Activated naive CD8-positive, alpha-beta T cell (primary cell): Measurements from ENCODE around the gene HLA-F.

Experiments
- H3K27ac Mint-ChIP-seq: one replicate; pipeline ENCODE4 v1.8.0; 2021; ENCODE audit warnings: mixed read lengths
- H3K27me3 Mint-ChIP-seq: one replicate; pipeline ENCODE4 v1.8.0; 2021; ENCODE audit warnings: mixed read lengths
- H3K36me3 Mint-ChIP-seq: one replicate; pipeline ENCODE4 v1.8.0; 2021; ENCODE audit warnings: mixed read lengths
- H3K4me1 Mint-ChIP-seq: one replicate; pipeline ENCODE4 v1.8.0; 2021; ENCODE audit warnings: low read depth, mixed read lengths
- H3K4me3 Mint-ChIP-seq: one replicate; pipeline ENCODE4 v1.8.0; 2021; ENCODE audit warnings: mild to moderate bottlenecking, mixed read lengths
- H3K9me3 Mint-ChIP-seq: one replicate; pipeline ENCODE4 v1.8.0; 2021; ENCODE audit warnings: low read depth, mixed read lengths

HLA-F gene

GRCh38 chr6:29731281-29731680 lies 8.0 kb downstream of the HLA-F start:
- peaks cover 73% of the 10 kb centered on the region for H3K4me1 Mint-ChIP-seq
- H3K27ac Mint-ChIP-seq = peak overlapping the region; percentile 4
- H3K36me3 Mint-ChIP-seq = peaks cover 12% of the 10 kb centered on the region
- H3K9me3 Mint-ChIP-seq = no peaks in the 10 kb centered on the region
- no peak overlapping the region for H3K4me3 Mint-ChIP-seq
- no peaks in the 10 kb centered on the region for H3K27me3 Mint-ChIP-seq

DNA sequence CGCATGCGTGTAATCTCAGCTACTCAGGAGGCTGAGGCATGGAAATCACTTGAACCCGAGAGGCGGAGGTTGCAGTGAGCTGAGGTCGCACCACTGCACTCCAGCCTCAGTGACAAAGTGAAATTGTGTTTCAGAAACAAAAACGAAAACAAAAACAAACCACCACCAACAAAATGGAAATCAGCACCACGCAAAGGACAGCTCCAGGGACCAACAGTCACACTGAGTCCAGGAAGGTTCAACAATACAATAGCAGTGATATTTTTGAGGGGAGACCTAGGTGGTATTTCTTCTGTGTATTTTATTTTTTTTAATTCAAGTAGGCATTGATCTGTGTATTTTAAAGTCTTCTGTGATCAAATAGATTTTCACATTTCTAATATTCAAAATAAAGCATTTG lies 9.8 kb downstream of the HLA-F start:
- Mint-ChIP-seq H3K27me3 (no peaks in the 10 kb centered on the region), H3K4me1 (peaks cover 55% of the 10 kb centered on the region), H3K36me3 (peaks cover 3% of the 10 kb centered on the region), H3K9me3 (no peaks in the 10 kb centered on the region), H3K27ac (peak overlapping the region; percentile 22), H3K4me3 (no peak overlapping the region)

DNA sequence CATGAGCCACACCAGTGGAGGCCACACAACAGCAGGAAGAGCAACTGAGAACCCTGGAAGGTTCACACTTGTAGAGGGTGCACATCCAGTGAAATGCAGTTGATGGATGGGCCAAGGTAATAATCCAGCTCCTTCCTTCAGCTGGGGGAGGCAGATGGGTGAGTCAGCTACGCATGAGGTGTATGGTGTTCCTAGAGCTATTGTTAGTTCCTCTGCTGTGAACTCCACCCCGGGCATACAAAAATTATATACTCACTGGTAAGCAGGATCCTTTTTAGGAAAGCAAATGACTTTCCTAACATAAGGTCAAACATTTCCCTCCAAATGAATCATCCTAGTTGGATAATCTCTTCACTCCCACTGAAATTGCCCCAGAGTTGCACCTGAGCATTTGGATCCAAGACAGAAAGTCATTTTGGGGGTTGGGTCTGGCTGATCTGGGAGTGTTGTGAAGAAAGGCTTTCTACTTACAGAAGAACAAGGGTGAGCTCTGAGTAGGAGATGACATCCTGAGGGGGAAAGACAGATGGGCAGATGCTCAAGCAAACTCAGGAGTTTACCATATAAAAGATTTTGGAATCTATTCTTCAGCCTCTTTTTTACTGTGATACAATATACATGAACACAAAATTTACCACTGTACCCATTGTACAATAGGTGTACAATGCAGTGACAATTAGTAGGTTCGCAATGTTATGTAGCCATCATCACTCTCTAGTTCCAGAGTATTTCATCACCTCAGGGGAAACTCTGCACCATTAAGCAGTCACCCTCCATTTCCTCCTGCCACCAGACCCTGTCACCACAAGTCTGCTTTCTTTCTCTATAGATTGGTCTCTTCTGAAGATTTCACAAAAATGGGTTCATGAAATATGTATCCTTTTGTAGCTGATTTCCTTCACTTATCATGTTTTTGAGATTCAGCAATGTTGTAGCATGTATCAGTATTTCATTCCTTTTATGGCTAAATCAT lies 11.1 kb downstream of the HLA-F start:
- H3K4me1 Mint-ChIP-seq = peaks cover 46% of the 10 kb centered on the region
- no peaks in the 10 kb centered on the region for H3K36me3 Mint-ChIP-seq
- H3K4me3 Mint-ChIP-seq = no peak overlapping the region
- peak overlapping the region; percentile 77 for H3K27ac Mint-ChIP-seq
- no peaks in the 10 kb centered on the region for H3K9me3 Mint-ChIP-seq
- no peaks in the 10 kb centered on the region for H3K27me3 Mint-ChIP-seq

DNA sequence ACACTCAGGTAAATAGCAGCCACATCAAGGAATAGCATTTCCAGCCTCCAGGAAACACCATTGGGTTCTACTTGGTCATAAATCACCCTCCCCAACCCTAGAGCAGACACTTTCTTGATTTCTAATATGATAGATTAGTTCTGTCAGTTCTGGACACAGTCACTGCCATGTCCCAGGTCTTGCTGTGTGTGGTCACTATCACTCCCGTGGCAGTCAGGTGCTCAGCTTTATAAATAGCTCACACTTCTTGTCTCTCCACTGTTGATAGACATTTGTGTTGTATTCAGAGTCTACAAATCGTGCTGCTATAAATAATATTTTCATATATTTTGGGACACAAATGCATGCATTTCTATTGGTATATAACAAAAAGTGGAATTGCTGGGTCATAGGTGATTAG lies 13.3 kb downstream of the HLA-F start:
- Mint-ChIP-seq H3K4me3 (no peak overlapping the region), H3K9me3 (no peaks in the 10 kb centered on the region), H3K4me1 (peaks cover 26% of the 10 kb centered on the region), H3K36me3 (no peaks in the 10 kb centered on the region), H3K27ac (no peak overlapping the region), H3K27me3 (no peaks in the 10 kb centered on the region)

DNA sequence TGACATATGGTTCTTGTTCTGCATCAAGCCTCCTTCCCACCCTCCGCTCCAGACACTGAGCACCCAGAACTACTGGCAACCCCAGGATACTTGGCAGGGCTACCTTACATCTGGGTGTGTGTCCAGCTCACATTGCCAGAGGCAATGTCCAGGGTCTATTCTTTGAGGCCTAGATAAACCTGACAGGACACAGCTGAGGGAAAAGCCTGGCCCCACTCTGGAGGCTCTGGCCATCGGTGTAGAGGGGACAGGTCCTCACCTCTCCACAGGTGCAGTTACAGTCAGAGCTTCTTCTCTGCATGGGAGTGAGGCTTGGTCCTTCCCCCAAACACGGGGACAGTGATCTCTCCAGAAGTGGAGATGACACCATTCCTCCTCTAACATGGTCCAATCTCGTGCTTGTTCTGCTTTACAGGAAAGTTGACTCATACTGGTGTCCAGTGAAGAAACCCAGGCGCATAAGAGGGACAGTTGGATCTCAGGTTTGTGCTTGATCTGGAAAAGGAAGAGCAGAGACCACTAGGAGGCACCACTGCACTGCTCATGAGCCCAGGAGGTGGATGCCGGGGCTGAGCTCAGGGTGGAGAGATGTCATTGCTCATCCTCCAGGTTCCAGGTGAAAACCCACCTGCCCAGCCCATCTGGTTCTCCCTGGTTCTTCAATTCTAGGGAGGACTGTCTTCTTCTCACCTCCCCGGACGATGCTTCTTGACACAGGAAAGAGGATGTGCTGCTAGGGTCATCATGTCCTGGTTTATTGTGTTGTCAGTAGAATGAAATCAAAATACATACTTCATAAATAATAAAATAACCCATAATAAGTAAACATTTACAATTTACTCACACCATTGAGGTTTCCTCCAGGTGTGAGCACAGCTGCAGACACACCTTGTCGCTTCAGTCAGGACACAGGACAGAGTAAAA lies 14.7 kb downstream of the HLA-F start:
- H3K4me3 Mint-ChIP-seq = no peak overlapping the region
- H3K9me3 Mint-ChIP-seq = no peaks in the 10 kb centered on the region
- H3K27ac Mint-ChIP-seq = no peak overlapping the region
- peaks cover 19% of the 10 kb centered on the region for H3K4me1 Mint-ChIP-seq
- no peaks in the 10 kb centered on the region for H3K27me3 Mint-ChIP-seq
- H3K36me3 Mint-ChIP-seq = no peaks in the 10 kb centered on the region

DNA sequence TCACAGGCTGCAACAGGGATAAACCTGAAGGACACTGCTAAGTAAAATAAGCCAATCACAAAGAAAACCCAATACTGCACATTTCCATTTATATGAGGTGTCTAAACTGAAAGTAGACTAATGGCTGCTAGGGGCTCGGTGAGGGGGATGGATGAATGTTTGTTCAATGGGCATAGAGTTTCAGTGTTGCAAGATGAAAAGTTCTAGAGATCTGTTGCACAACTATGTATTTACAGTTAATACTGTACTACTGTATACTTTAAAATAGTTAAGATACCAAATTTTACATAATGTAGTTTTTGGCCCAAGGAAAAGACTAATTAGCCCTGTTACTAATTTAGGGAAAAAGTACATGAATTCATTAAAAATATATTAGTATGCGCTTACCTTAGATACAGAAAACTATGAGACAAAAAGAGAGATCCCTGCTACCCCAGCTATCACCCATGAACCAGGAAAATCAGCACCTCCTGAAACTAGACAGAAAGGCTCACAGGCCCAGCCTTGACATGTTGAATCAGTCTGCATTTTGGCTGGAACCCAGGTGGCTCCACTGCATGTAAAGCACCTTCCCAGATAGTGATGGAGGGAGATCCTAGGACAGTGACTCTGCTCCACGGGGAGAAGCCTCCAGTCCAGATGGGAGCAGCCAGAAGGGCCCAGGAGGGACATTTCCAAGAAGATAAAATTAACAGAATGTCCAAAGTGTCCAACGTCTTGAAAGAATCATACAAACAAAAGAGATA lies 16.1 kb downstream of the HLA-F start:
- no peaks in the 10 kb centered on the region for H3K27me3 Mint-ChIP-seq
- no peak overlapping the region for H3K27ac Mint-ChIP-seq
- H3K36me3 Mint-ChIP-seq = no peaks in the 10 kb centered on the region
- H3K9me3 Mint-ChIP-seq = no peaks in the 10 kb centered on the region
- peaks cover 10% of the 10 kb centered on the region for H3K4me1 Mint-ChIP-seq
- no peak overlapping the region for H3K4me3 Mint-ChIP-seq

DNA sequence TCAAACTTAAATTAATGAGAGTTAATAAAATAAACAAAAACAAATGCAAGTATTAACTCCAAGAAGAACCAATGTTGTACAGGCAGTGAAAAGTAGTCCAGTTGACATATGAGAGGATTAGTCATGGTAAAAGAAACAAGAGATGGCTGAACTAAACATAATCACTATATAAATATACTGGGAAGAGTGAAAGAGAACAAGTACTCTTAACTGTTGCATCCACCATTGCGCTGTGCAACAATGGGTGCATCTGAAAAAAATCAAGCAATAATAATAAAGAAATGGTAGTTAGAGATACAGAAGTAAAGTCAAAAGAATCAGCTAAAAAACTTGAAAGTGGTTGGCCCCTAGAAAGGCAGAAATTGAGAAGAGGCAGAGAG lies 16.6 kb downstream of the HLA-F start:
- peaks cover 4% of the 10 kb centered on the region for H3K4me1 Mint-ChIP-seq
- H3K36me3 Mint-ChIP-seq = no peaks in the 10 kb centered on the region
- no peak overlapping the region for H3K4me3 Mint-ChIP-seq
- no peaks in the 10 kb centered on the region for H3K9me3 Mint-ChIP-seq
- H3K27ac Mint-ChIP-seq = no peak overlapping the region
- no peaks in the 10 kb centered on the region for H3K27me3 Mint-ChIP-seq

- Mint-ChIP-seq H3K36me3 (peaks cover 2% of the 10 kb centered on the region), H3K4me3 (no peak overlapping the region), H3K27ac (no peak overlapping the region), H3K9me3 (no peaks in the 10 kb centered on the region), H3K27me3 (no peaks in the 10 kb centered on the region), H3K4me1 (peaks cover 2% of the 10 kb centered on the region)
Observed at GRCh38 chr6:29741592-29741991, 18.4 kb downstream of the HLA-F start.

DNA sequence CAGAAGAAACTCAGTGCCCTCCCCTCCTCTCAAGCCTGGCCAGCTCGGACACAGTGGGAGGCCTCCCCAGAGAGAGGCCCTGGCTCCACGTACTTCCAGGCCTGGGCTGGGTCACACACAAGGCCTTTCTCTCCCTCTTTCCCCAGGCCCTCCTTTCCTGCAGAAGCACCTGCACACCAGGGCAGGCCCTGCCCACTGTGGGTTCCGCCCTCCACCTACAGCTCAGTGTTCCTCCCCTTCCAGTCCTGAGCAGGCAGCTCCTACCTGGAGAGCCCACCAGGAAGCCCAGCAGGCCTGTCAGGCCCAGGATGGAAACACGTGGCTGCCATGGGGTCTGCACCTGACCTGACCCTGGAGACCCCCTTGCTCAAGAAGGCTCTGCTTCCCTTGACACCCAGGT lies 18.9 kb downstream of the HLA-F start:
- Mint-ChIP-seq H3K27me3 (no peaks in the 10 kb centered on the region), H3K36me3 (peaks cover 2% of the 10 kb centered on the region), H3K9me3 (no peaks in the 10 kb centered on the region), H3K4me3 (no peak overlapping the region), H3K4me1 (peaks cover 4% of the 10 kb centered on the region), H3K27ac (no peak overlapping the region)

DNA sequence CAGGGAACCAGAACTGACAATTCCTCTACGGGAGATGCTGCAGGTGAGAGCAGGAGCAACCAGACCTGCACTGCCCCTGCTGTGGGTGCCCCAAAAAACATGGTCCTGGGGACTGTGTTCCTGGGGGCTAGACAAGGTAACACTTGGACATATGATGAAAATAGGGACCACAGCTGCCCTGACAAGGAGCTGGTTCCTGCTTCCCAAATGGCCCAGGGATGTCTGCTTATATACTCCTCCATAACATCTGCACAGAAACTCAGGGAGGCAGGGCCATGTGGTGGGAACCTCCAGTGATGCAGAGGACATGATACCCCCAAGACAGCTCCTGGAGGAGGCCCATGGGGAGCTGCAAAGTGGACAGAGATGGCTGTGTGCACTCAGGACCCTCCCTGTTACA lies 19.8 kb downstream of the HLA-F start:
- no peaks in the 10 kb centered on the region for H3K27me3 Mint-ChIP-seq
- H3K4me1 Mint-ChIP-seq = peaks cover 12% of the 10 kb centered on the region
- peaks cover 2% of the 10 kb centered on the region for H3K36me3 Mint-ChIP-seq
- H3K9me3 Mint-ChIP-seq = no peaks in the 10 kb centered on the region
- no peak overlapping the region for H3K4me3 Mint-ChIP-seq
- H3K27ac Mint-ChIP-seq = no peak overlapping the region

DNA sequence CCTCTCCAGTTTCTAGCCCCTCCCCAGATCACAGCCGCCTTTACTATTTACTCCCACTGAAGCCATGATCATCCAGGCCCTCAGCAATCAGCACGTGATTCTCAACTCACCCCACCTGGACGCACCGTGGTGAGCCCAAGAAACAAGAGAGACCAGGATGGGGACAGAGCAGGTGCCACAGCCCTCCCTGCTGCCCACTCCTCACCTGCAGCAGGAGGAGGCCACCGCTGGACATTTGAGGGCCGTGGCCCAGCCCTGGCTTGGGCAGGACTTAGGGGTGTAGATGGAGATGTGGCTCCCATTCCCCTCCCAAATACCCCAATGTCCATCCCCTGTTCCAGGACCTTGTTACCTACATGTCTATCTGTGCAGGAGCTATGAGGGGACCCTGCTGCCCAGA lies 20.3 kb downstream of the HLA-F start:
- Mint-ChIP-seq H3K9me3 (no peaks in the 10 kb centered on the region), H3K4me1 (peaks cover 14% of the 10 kb centered on the region), H3K27me3 (no peaks in the 10 kb centered on the region), H3K36me3 (peaks cover 2% of the 10 kb centered on the region), H3K27ac (no peak overlapping the region), H3K4me3 (no peak overlapping the region)

DNA sequence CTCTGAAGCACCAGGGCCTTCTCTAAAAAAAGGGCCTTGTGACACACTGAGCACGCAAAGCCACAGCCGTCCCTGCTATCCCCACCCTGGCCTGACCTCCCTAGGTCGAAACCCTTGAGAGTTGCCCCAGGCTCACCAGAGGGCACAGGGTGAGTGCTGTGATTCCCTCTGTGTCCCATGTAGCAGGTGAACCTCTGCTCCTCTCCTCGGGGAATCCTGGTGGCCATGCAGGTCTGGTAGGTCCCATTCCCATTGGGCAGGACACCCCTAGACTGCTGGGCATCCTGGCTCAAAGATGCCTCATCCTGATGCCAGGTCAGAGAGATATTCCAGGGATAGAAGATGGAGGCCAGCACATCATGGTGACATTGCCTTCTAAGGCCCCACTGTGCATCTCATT lies 20.9 kb downstream of the HLA-F start:
- Mint-ChIP-seq H3K9me3 (no peaks in the 10 kb centered on the region), H3K4me3 (no peak overlapping the region), H3K4me1 (peaks cover 17% of the 10 kb centered on the region), H3K36me3 (peaks cover 2% of the 10 kb centered on the region), H3K27me3 (no peaks in the 10 kb centered on the region), H3K27ac (no peak overlapping the region)

DNA sequence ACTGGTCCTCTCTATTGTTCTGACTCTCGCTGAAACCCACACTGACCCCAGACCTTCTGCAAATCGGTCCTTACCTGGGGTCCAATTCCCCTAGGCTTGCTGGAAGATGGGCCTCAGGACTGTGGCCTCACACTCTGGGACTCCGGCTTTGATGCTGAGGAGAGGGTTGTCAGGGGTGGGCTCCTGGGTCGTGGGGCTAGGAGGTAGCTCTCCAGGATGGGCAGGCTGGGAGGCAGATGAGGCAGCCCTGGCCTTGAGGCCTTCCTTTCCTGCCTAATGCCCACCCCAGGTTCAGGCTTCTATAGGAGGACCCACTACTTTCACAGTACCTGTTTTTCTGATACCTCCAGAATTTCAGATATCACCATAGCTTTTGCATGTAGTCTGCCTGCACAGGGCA lies 21.4 kb downstream of the HLA-F start:
- Mint-ChIP-seq H3K4me3 (no peak overlapping the region), H3K4me1 (peaks cover 22% of the 10 kb centered on the region), H3K27me3 (no peaks in the 10 kb centered on the region), H3K27ac (no peak overlapping the region), H3K9me3 (no peaks in the 10 kb centered on the region), H3K36me3 (peaks cover 2% of the 10 kb centered on the region)

DNA sequence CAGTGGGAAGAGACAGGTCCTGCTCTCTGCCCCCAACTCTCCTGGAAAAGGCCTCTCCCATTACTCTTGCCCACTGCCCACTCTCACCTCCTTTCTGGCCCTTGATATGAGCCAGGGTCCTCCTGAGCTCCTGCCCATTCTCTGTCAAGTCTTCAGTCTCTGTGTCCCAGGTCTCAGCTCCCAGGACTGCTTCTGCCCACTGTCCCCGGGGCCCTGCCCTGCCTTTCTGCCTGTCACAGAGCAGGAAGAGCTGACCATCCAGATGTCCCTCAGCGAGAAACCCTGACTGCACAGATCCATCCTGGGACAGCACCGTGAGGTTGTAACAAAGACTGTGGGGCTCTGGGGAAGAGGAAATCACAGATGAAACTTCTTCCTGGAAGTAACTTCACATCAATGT lies 22.2 kb downstream of the HLA-F start:
- H3K27me3 Mint-ChIP-seq = no peaks in the 10 kb centered on the region
- H3K4me3 Mint-ChIP-seq = no peak overlapping the region
- peaks cover 25% of the 10 kb centered on the region for H3K4me1 Mint-ChIP-seq
- H3K36me3 Mint-ChIP-seq = peaks cover 2% of the 10 kb centered on the region
- H3K9me3 Mint-ChIP-seq = no peaks in the 10 kb centered on the region
- H3K27ac Mint-ChIP-seq = no peak overlapping the region
